CD8-positive, alpha-beta memory T cell (primary cell): ENCODE results near the gene CDK6. TPM values are rescaled to one million over a fixed set of nuclear protein-coding genes. Genes with fewer than 3 reads are reported as not detected.

ENCODE experiments used
- CTCF ChIA-PET: fragments of 350-600 bp; sonication (Branson Sonifier 250); formaldehyde crosslinking; loops from one replicate; lab custom pipeline; 2021; ENCODE audit warnings: antibody characterized with exemption; lab: Charles Lee
- POLR2A ChIA-PET: fragments of 350-600 bp; sonication (Branson Sonifier 250); formaldehyde crosslinking; loops from one replicate; lab custom pipeline; 2021; ENCODE audit warnings: antibody characterized with exemption; lab: Charles Lee
- DNase-seq, 5 donors: peaks; one replicate each; pipeline versions ENCODE4 v3.0.0 to v3.0.0-alpha.2; 2020 to 2022; ENCODE audit warnings: mixed read lengths in 1 of 5
- H3K27ac ChIP-seq: one replicate; pipeline ENCODE4 v1.7.0; 2013; ENCODE audit warnings: low read depth, mild to moderate bottlenecking, low read length, moderate library complexity
- H3K27me3 ChIP-seq: 2 replicates; pipeline ENCODE4 v1.7.0; 2013; ENCODE audit warnings: low read length, mild to moderate bottlenecking; ENCODE audit not compliant: insufficient read depth, poor library complexity, severe bottlenecking
- H3K36me3 ChIP-seq: 2 replicates; pipeline ENCODE4 v1.7.0; 2013; ENCODE audit warnings: mild to moderate bottlenecking, low read length, moderate library complexity; ENCODE audit not compliant: insufficient read depth
- H3K4me1 ChIP-seq: 2 replicates; pipeline ENCODE4 v1.7.0; 2013; ENCODE audit warnings: mild to moderate bottlenecking, low read length, moderate library complexity; ENCODE audit not compliant: insufficient read depth
- H3K4me3 ChIP-seq: 2 replicates; pipeline ENCODE4 v1.7.0; 2013; ENCODE audit warnings: mild to moderate bottlenecking, low read length
- H3K9me3 ChIP-seq: 2 replicates; pipeline ENCODE4 v1.7.0; 2013; ENCODE audit warnings: mild to moderate bottlenecking, low read length
- H3K27ac Mint-ChIP-seq, 8 donors: one replicate each; pipeline ENCODE4 v1.8.0; 2020 to 2021; ENCODE audit warnings: mixed read lengths in 8 of 8, mild to moderate bottlenecking in 6 of 8, inconsistent platforms in 3 of 8, moderate library complexity in 3 of 8
- H3K27me3 Mint-ChIP-seq, 2 donors: one replicate each; pipeline ENCODE4 v1.8.0; 2020 to 2021; ENCODE audit warnings: mixed read lengths in 2 of 2, mild to moderate bottlenecking in 1 of 2, moderate library complexity in 1 of 2
- H3K36me3 Mint-ChIP-seq, 3 donors: one replicate each; pipeline ENCODE4 v1.8.0; 2020 to 2021; ENCODE audit warnings: mixed read lengths in 3 of 3, inconsistent platforms in 1 of 3, mild to moderate bottlenecking in 1 of 3
- H3K4me1 Mint-ChIP-seq, 3 donors: one replicate each; pipeline ENCODE4 v1.8.0; 2020 to 2021; ENCODE audit warnings: mixed read lengths in 3 of 3, inconsistent platforms in 1 of 3, mild to moderate bottlenecking in 1 of 3
- H3K4me3 Mint-ChIP-seq, 7 donors: one replicate each; pipeline ENCODE4 v1.8.0; 2020 to 2021; ENCODE audit warnings: mixed read lengths in 7 of 7, mild to moderate bottlenecking in 6 of 7, moderate library complexity in 4 of 7, inconsistent platforms in 2 of 7
- H3K9me3 Mint-ChIP-seq, 5 donors: one replicate each; pipeline ENCODE4 v1.8.0; 2020 to 2022; ENCODE audit warnings: mixed read lengths in 5 of 5, mild to moderate bottlenecking in 3 of 5, moderate library complexity in 2 of 5, inconsistent platforms in 1 of 5
- polyA plus RNA-seq: library from polyadenylated mRNA; unstranded; fragments of 300-500 nt; fragmentation: Illumina TruSeq; gene quantifications from one replicate; pipeline ENCODE4 v1.2.3, GENCODE V29; 2021
- total RNA-seq, 2 experiments: library from RNA; stranded (reverse); gene quantifications; one replicate each; pipeline ENCODE4 v1.2.3, GENCODE V29; 2021

The CDK6 gene
- total and polyA plus RNA-seq, 3 experiments from 2014 or later = 20.7 to 235 (median 231) TPM

- ChIA-PET CTCF (interaction anchor here (0.8 to 5.9 kb wide), 17 partner anchors 9 to 215 kb away, joined by 3 to 45 read pairs (median 5); partner anchors contain the start of genes CDK6 and FAM133B), POLR2A (interaction anchor here (0.7 kb wide), 1 partner anchor 217 kb away, joined by 4 read pairs; no protein-coding TSS in a partner anchor)
- H3K36me3 Mint-ChIP-seq = peaks cover 0 to 27% (median 3%) of the 10 kb centered on the region in 3 donors
- Histone ChIP-seq H3K4me1 (peaks cover 30% of the 10 kb centered on the region), H3K27me3 (no peaks in the 10 kb centered on the region), H3K4me3 (no peak overlapping the region), H3K27ac (no peak overlapping the region), H3K36me3 (peaks cover 10% of the 10 kb centered on the region), H3K9me3 (no peaks in the 10 kb centered on the region)
- no peaks in the 10 kb centered on the region for H3K27me3 Mint-ChIP-seq
- H3K27ac Mint-ChIP-seq = peak overlapping the region; percentile 1 to 96 (median 81)
- peaks cover 22 to 44% (median 41%) of the 10 kb centered on the region in 3 donors for H3K4me1 Mint-ChIP-seq
- no peaks in the 10 kb centered on the region for H3K9me3 Mint-ChIP-seq
- DNase-seq = no peak
- H3K4me3 Mint-ChIP-seq = no peak overlapping the region
Measured at GRCh38 chr7:92621561-92622023, 214.8 kb downstream of the CDK6 start.

- peak overlapping the region in 1 of 7 donors; percentile 15 for H3K4me3 Mint-ChIP-seq
- H3K36me3 ChIP-seq = peaks cover 15% of the 10 kb centered on the region
- ChIA-PET POLR2A (interaction anchor here (0.7 to 1.0 kb wide), 2 partner anchors 212 to 218 kb away, joined by 3 to 4 read pairs; no protein-coding TSS in a partner anchor), CTCF (interaction anchor here (0.8 to 5.9 kb wide), 19 partner anchors 9 to 436 kb away, joined by 3 to 45 read pairs (median 4); partner anchors contain the start of genes CDK6 and FAM133B)
- no peaks in the 10 kb centered on the region for H3K27me3 ChIP-seq
- no peak overlapping the region for H3K27ac ChIP-seq
- H3K9me3 ChIP-seq = no peaks in the 10 kb centered on the region
- peaks cover 17 to 39% (median 36%) of the 10 kb centered on the region in 3 donors for H3K4me1 Mint-ChIP-seq
- H3K9me3 Mint-ChIP-seq = no peaks in the 10 kb centered on the region
- H3K27ac Mint-ChIP-seq = peak overlapping the region; percentile 1 to 96 (median 81)
- H3K4me1 ChIP-seq = peaks cover 26% of the 10 kb centered on the region
- no peak overlapping the region for H3K4me3 ChIP-seq
- peak; percentile 61 to 82 (median 67) for DNase-seq
- peaks cover 0 to 33% (median 3%) of the 10 kb centered on the region in 3 donors for H3K36me3 Mint-ChIP-seq
- no peaks in the 10 kb centered on the region for H3K27me3 Mint-ChIP-seq
Measured at GRCh38 chr7:92621026-92621540, 215.3 kb downstream of the CDK6 start.

- peaks cover 8 to 58% (median 10%) of the 10 kb centered on the region in 3 donors for H3K36me3 Mint-ChIP-seq
- CTCF ChIA-PET = interaction anchor here (1.4 to 1.9 kb wide), 2 partner anchors 19 to 217 kb away, joined by 3 to 4 read pairs; no protein-coding TSS in a partner anchor
Measured at GRCh38 chr7:92615861-92616260, 220.5 kb downstream of the CDK6 start.

GRCh38 chr7:92614660-92615174 lies 221.7 kb downstream of the CDK6 start:
- CTCF ChIA-PET = no interaction called here
- Mint-ChIP-seq H3K36me3 (peaks cover 8 to 58% (median 10%) of the 10 kb centered on the region in 3 donors), H3K4me3 (no peak overlapping the region), H3K27me3 (no peaks in the 10 kb centered on the region), H3K9me3 (no peaks in the 10 kb centered on the region), H3K4me1 (peaks cover 3 to 7% (median 7%) of the 10 kb centered on the region in 3 donors), H3K27ac (peak overlapping the region in 2 of 8 donors; percentile 11 to 16)
- Histone ChIP-seq H3K27ac (no peak overlapping the region), H3K27me3 (no peaks in the 10 kb centered on the region), H3K36me3 (peaks cover 24% of the 10 kb centered on the region), H3K4me1 (no peaks in the 10 kb centered on the region), H3K9me3 (no peaks in the 10 kb centered on the region), H3K4me3 (no peak overlapping the region)
- POLR2A ChIA-PET = no interaction called here
- DNase-seq = no peak

More at GRCh38 chr7:92615861-92616260, 220.5 kb downstream of the CDK6 start:
- no peak for DNase-seq
- Histone ChIP-seq H3K9me3 (no peaks in the 10 kb centered on the region), H3K36me3 (peaks cover 24% of the 10 kb centered on the region), H3K4me3 (no peak overlapping the region), H3K4me1 (no peaks in the 10 kb centered on the region), H3K27me3 (no peaks in the 10 kb centered on the region), H3K27ac (no peak overlapping the region)
- Mint-ChIP-seq H3K27ac (peak overlapping the region in 1 of 8 donors; percentile 63), H3K9me3 (no peaks in the 10 kb centered on the region), H3K4me3 (no peak overlapping the region), H3K4me1 (peaks cover 0 to 1% (median under 1%) of the 10 kb centered on the region in 3 donors), H3K27me3 (no peaks in the 10 kb centered on the region)
- POLR2A ChIA-PET = no interaction called here

- Mint-ChIP-seq H3K36me3 (peaks cover 8 to 58% (median 10%) of the 10 kb centered on the region in 3 donors), H3K4me1 (peaks cover 4 to 9% (median 7%) of the 10 kb centered on the region in 3 donors), H3K4me3 (no peak overlapping the region), H3K27me3 (no peaks in the 10 kb centered on the region), H3K9me3 (no peaks in the 10 kb centered on the region), H3K27ac (peak overlapping the region in 1 of 8 donors; percentile 62)
- no peak overlapping the region for H3K27ac ChIP-seq
- DNase-seq = no peak
- no peaks in the 10 kb centered on the region for H3K9me3 ChIP-seq
- H3K4me3 ChIP-seq = no peak overlapping the region
- H3K36me3 ChIP-seq = peaks cover 24% of the 10 kb centered on the region
- no peaks in the 10 kb centered on the region for H3K27me3 ChIP-seq
- no peaks in the 10 kb centered on the region for H3K4me1 ChIP-seq
- CTCF ChIA-PET = interaction anchor here (1.5 to 1.6 kb wide), 2 partner anchors 85 to 427 kb away, joined by 3 to 4 read pairs; partner anchors contain the start of genes PEX1 and RBM48
- POLR2A ChIA-PET = no interaction called here
Measured at GRCh38 chr7:92613720-92614119, 222.7 kb downstream of the CDK6 start.

GRCh38 chr7:92613214-92613613 lies 223.2 kb downstream of the CDK6 start:
- H3K27ac Mint-ChIP-seq = peak overlapping the region in 1 of 8 donors; percentile 62
- H3K4me3 Mint-ChIP-seq = no peak overlapping the region
- no peaks in the 10 kb centered on the region for H3K9me3 Mint-ChIP-seq
- Histone ChIP-seq H3K27ac (no peak overlapping the region), H3K4me1 (no peaks in the 10 kb centered on the region), H3K4me3 (no peak overlapping the region), H3K27me3 (no peaks in the 10 kb centered on the region), H3K36me3 (peaks cover 24% of the 10 kb centered on the region), H3K9me3 (no peaks in the 10 kb centered on the region)
- no peak for DNase-seq
- H3K4me1 Mint-ChIP-seq = peaks cover 4 to 9% (median 7%) of the 10 kb centered on the region in 3 donors
- POLR2A ChIA-PET = no interaction called here
- H3K36me3 Mint-ChIP-seq = peaks cover 8 to 57% (median 10%) of the 10 kb centered on the region in 3 donors
- CTCF ChIA-PET = interaction anchor here (1.5 to 1.6 kb wide), 2 partner anchors 85 to 428 kb away, joined by 3 to 4 read pairs; partner anchors contain the start of genes PEX1 and RBM48
- no peaks in the 10 kb centered on the region for H3K27me3 Mint-ChIP-seq

- peaks cover 8 to 50% (median 10%) of the 10 kb centered on the region in 3 donors for H3K36me3 Mint-ChIP-seq
- Histone ChIP-seq H3K27me3 (no peaks in the 10 kb centered on the region), H3K27ac (no peak overlapping the region), H3K4me3 (no peak overlapping the region), H3K36me3 (peaks cover 23% of the 10 kb centered on the region), H3K4me1 (no peaks in the 10 kb centered on the region), H3K9me3 (no peaks in the 10 kb centered on the region)
- no peak for DNase-seq
- CTCF ChIA-PET = interaction anchor here (1.2 to 1.6 kb wide), 2 partner anchors 8 to 428 kb away, joined by 3 to 4 read pairs; no protein-coding TSS in a partner anchor
- POLR2A ChIA-PET = no interaction called here
- H3K4me3 Mint-ChIP-seq = no peak overlapping the region
- H3K27me3 Mint-ChIP-seq = no peaks in the 10 kb centered on the region
- H3K4me1 Mint-ChIP-seq = peaks cover 4 to 9% (median 7%) of the 10 kb centered on the region in 3 donors
- no peaks in the 10 kb centered on the region for H3K9me3 Mint-ChIP-seq
- peak overlapping the region in 5 of 8 donors; percentile 2 to 72 (median 20) for H3K27ac Mint-ChIP-seq
Measured at GRCh38 chr7:92612501-92612900, 223.9 kb downstream of the CDK6 start.
